Lower lobe of right lung (tissue), 2 donors: ENCODE measurements around the gene ELMO2. TPM values are rescaled to one million over a fixed set of nuclear protein-coding genes. Genes with fewer than 3 reads are reported as not detected.

Source experiments
- ATAC-seq, 2 donors: fragments of 200-7000 bp; cut with Tn5 transposase; one replicate each; pipeline ENCODE4 v1.9.1; 2020 to 2022; ENCODE audit warnings: mild to moderate bottlenecking in 2 of 2, moderate library complexity in 2 of 2
- DNase-seq: peaks from one replicate; pipeline ENCODE4 v3.0.0-alpha.2; 2020
- H3K27ac ChIP-seq: fragments of 200-600 bp; one replicate; pipeline ENCODE4 v1.8.0; 2022
- H3K27me3 ChIP-seq: fragments of 200-600 bp; one replicate; pipeline ENCODE4 v1.8.0; 2022; ENCODE audit warnings: low read depth
- H3K36me3 ChIP-seq: fragments of 200-600 bp; one replicate; pipeline ENCODE4 v1.8.0; 2022; ENCODE audit warnings: mild to moderate bottlenecking
- H3K4me1 ChIP-seq: fragments of 200-600 bp; one replicate; pipeline ENCODE4 v1.8.0; 2022
- H3K4me3 ChIP-seq: fragments of 200-600 bp; one replicate; pipeline ENCODE4 v1.8.0; 2022; ENCODE audit warnings: mild to moderate bottlenecking
- H3K9me3 ChIP-seq: fragments of 200-600 bp; one replicate; pipeline ENCODE4 v1.8.0; 2022
- CTCF ChIP-seq: fragments of 200-600 bp; IDR thresholded peaks from one replicate; pipeline ENCODE4 v1.8.0; 2022; ENCODE audit warnings: antibody characterized with exemption, mild to moderate bottlenecking
- intact Hi-C: fragments of 100-400 bp; cut with DNase I; formaldehyde crosslinking; loops from one replicate; pipeline ENCODE4 v1.11.0; 2022
- total RNA-seq: library from RNA; stranded (reverse); fragmentation: NEBNext Ultra II Directional; extraction: Animal tissue kit (Norgen Biotek cat#: 25700); gene quantifications from one replicate; pipeline ENCODE4 v1.2.1, GENCODE V29; 2021
- donor health status: DM: no; HTN: yes; CAD: no; lungs with severe emphysema.

Gene ELMO2
- total RNA-seq, 1 donor from 2014 or later: 61.9 TPM

- Histone ChIP-seq H3K4me3 (no peak overlapping the region), H3K36me3 (peaks cover 48% of the 10 kb centered on the region), H3K27me3 (no peaks in the 10 kb centered on the region), H3K4me1 (peaks cover 21% of the 10 kb centered on the region), H3K27ac (no peak overlapping the region), H3K9me3 (no peaks in the 10 kb centered on the region)
- DNase-seq: peak; percentile 18
- no peak for ATAC-seq
- intact Hi-C loops: no loop called here
- no peak for TF ChIP-seq CTCF
Measured at GRCh38 chr20:46353500-46354206, 52.8 kb downstream of the ELMO2 start.

GRCh38 chr20:46352370-46352938, 54.0 kb downstream of the ELMO2 start:
- TF ChIP-seq CTCF: no peak

GRCh38 chr20:46351357-46352058, 54.9 kb downstream of the ELMO2 start:
- no peak for ATAC-seq
- intact Hi-C loops: no loop called here
- TF ChIP-seq CTCF: no peak

More at GRCh38 chr20:46352370-46352938, 54.0 kb downstream of the ELMO2 start:
- no peak overlapping the region for H3K4me3 ChIP-seq
- intact Hi-C loops: no loop called here
- DNase-seq: no peak
- H3K9me3 ChIP-seq: no peaks in the 10 kb centered on the region
- no peak overlapping the region for H3K27ac ChIP-seq
- no peak for ATAC-seq
- peaks cover 46% of the 10 kb centered on the region for H3K36me3 ChIP-seq
- peaks cover 16% of the 10 kb centered on the region for H3K4me1 ChIP-seq
- H3K27me3 ChIP-seq: no peaks in the 10 kb centered on the region

GRCh38 chr20:46350986-46351267, 55.5 kb downstream of the ELMO2 start:
- Histone ChIP-seq H3K27me3 (no peaks in the 10 kb centered on the region), H3K36me3 (peaks cover 46% of the 10 kb centered on the region), H3K27ac (no peak overlapping the region), H3K9me3 (no peaks in the 10 kb centered on the region), H3K4me3 (no peak overlapping the region), H3K4me1 (peaks cover under 1% of the 10 kb centered on the region)
- intact Hi-C loops: no loop called here
- DNase-seq: no peak
- no peak for TF ChIP-seq CTCF
- ATAC-seq: no peak

More at GRCh38 chr20:46351357-46352058, 54.9 kb downstream of the ELMO2 start:
- H3K9me3 ChIP-seq: no peaks in the 10 kb centered on the region
- H3K4me1 ChIP-seq: peaks cover 7% of the 10 kb centered on the region
- H3K4me3 ChIP-seq: no peak overlapping the region
- no peak overlapping the region for H3K27ac ChIP-seq
- H3K27me3 ChIP-seq: no peaks in the 10 kb centered on the region
- H3K36me3 ChIP-seq: peaks cover 48% of the 10 kb centered on the region
- no peak for DNase-seq

GRCh38 chr20:46350201-46350985, 56.0 kb downstream of the ELMO2 start:
- Histone ChIP-seq H3K4me1 (no peaks in the 10 kb centered on the region), H3K36me3 (peaks cover 41% of the 10 kb centered on the region), H3K27ac (no peak overlapping the region), H3K4me3 (no peak overlapping the region), H3K9me3 (no peaks in the 10 kb centered on the region), H3K27me3 (no peaks in the 10 kb centered on the region)
- no peak for DNase-seq
- TF ChIP-seq CTCF: no peak
- ATAC-seq: no peak
- intact Hi-C loops: no loop called here
